Measurements from ENCODE around the gene SLC27A5. TPM values are rescaled to one million over a fixed set of nuclear protein-coding genes. Genes with fewer than 3 reads are reported as not detected.
A peak's percentile ranks its signal among the peaks of the same experiment; 100 is the strongest.

Gene SLC27A5
- total and polyA plus RNA-seq, 2 experiments from 2014 or later, result 16.2 to 35.5 TPM

- Mint-ChIP-seq H3K4me3 (peak overlapping the region; percentile 74; the same call in 2 of the 3 replicates), H3K36me3 (ENCODE audit: low read depth) (no peaks in the 10 kb centered on the region), H3K27me3 (ENCODE audit: insufficient read depth, low read depth, poor library complexity) (peaks cover 10% of the 10 kb centered on the region), H3K4me1 (peaks cover 14% of the 10 kb centered on the region), H3K9me3 (no peaks in the 10 kb centered on the region), H3K27ac (peak overlapping the region; percentile 98)
- H3K4me1 ChIP-seq (ENCODE audit: insufficient read depth), result peaks cover 7% of the 10 kb centered on the region; the same call in 1 of the 2 replicates
- no peak overlapping the region for H2AFZ ChIP-seq
- peak overlapping the region; percentile 79 for H3K4me2 ChIP-seq
- peaks cover 6% of the 10 kb centered on the region; the same call in 1 of the 2 replicates for H3F3A ChIP-seq (replicated peaks; ENCODE audit: low read depth)
- no peaks in the 10 kb centered on the region for H3K9me2 ChIP-seq (ENCODE audit: insufficient read depth)
- TF ChIP-seq ETS1 (IDR thresholded peaks at IDR 0.05) (no peak), REST (IDR thresholded peaks at IDR 0.05; ENCODE audit: unreplicated experiment) (no peak), ZNF331 (CRISPR knock-in tag; IDR thresholded peaks at IDR 0.05; ENCODE audit: low read depth) (no peak), EZH2 (IDR thresholded peaks at IDR 0.05; ENCODE audit: low read depth, unreplicated experiment) (no peak), STAT1 (IDR thresholded peaks at IDR 0.05; ENCODE audit: unreplicated experiment) (no peak), ZNF114 (CRISPR knock-in tag; IDR thresholded peaks at IDR 0.05) (no peak), POLR2AphosphoS5 (IDR thresholded peaks at IDR 0.05; ENCODE audit: low read depth) (no peak), NANOG (IDR thresholded peaks at IDR 0.05; ENCODE audit: borderline replicate concordance) (no peak), CREB1 (CRISPR knock-in tag; IDR thresholded peaks at IDR 0.05; ENCODE audit: low read depth) (no peak), ZNF462 (CRISPR knock-in tag; IDR thresholded peaks at IDR 0.05) (no peak), CTCF (conservative IDR thresholded peaks at IDR 0.05; ENCODE audit: low read depth in 2 of 2) (no peak), JUNB (IDR thresholded peaks at IDR 0.05; ENCODE audit: unreplicated experiment) (no peak), EZH2phosphoT487 (IDR thresholded peaks at IDR 0.05; ENCODE audit: unreplicated experiment) (no peak)
- H3K36me3 ChIP-seq (ENCODE audit: insufficient read depth), result no peaks in the 10 kb centered on the region
- peak overlapping the region; percentile 60; the same call in 1 of the 2 replicates for H3K4me3 ChIP-seq
- peaks cover 6% of the 10 kb centered on the region; the same call in 1 of the 2 replicates for H3K27me3 ChIP-seq (ENCODE audit: insufficient read depth)
- no peaks in the 10 kb centered on the region for H4K20me1 ChIP-seq (replicated peaks; ENCODE audit: insufficient read depth)
- ATAC-seq (no peak), DNase-seq (ENCODE audit: low spot score) (no peak)
- peak overlapping the region; percentile 93 for H3K27ac ChIP-seq (ENCODE audit: low read depth)
- no peaks in the 10 kb centered on the region for H3K79me2 ChIP-seq (replicated peaks; ENCODE audit: insufficient read depth)
Measured at GRCh38 chr19:58536852-58537798, 25.3 kb upstream of the SLC27A5 start.

Measured in GM23338 (cell line).